GM12878 (cell line): ENCODE results near the gene POLDIP3. TPM values are rescaled to one million over a fixed set of nuclear protein-coding genes. Genes with fewer than 3 reads are reported as not detected.

Source experiments
- ATF7 ChIP-seq: fragments of 450-650 bp; IDR thresholded peaks from 2 replicates; pipeline ENCODE4 v1.6.1; 2016; ENCODE audit warnings: low read depth, mild to moderate bottlenecking
- BRCA1 ChIP-seq: IDR thresholded peaks from 2 replicates; pipeline ENCODE4 v1.6.1; 2011; ENCODE audit warnings: low read depth, low read length, improper control_type of control experiment
- CHD2 ChIP-seq: IDR thresholded peaks from 2 replicates; pipeline ENCODE4 v1.6.1; 2011; ENCODE audit warnings: low read depth, low read length, improper control_type of control experiment, borderline replicate concordance
- E4F1 ChIP-seq: fragments of 450-650 bp; IDR thresholded peaks from 2 replicates; pipeline ENCODE4 v1.6.1; 2018; ENCODE audit warnings: borderline replicate concordance, mild to moderate bottlenecking; ENCODE audit not compliant: partially characterized antibody
- HDAC2 ChIP-seq: fragments of 200-600 bp; sonication (generic); IDR thresholded peaks from 2 replicates; pipeline ENCODE4 v1.6.1; 2017
- KLF5 ChIP-seq: fragments of 450-650 bp; IDR thresholded peaks from 2 replicates; pipeline ENCODE4 v1.6.1; 2014; ENCODE audit warnings: mild to moderate bottlenecking; ENCODE audit not compliant: partially characterized antibody
- NFIC ChIP-seq: IDR thresholded peaks from 2 replicates; pipeline ENCODE4 v1.6.1; 2012; ENCODE audit warnings: low read depth, mild to moderate bottlenecking, inconsistent platforms, low read length, moderate library complexity
- SP1 ChIP-seq: IDR thresholded peaks from one replicate; pipeline ENCODE4 v1.6.1; 2011; ENCODE audit warnings: low read depth, low read length
- SPI1 ChIP-seq: IDR thresholded peaks from 2 replicates; pipeline ENCODE4 v1.6.1; 2011; ENCODE audit warnings: low read depth, mild to moderate bottlenecking, low read length, moderate library complexity, borderline replicate concordance; ENCODE audit not compliant: insufficient read depth
- TCF12 ChIP-seq: IDR thresholded peaks from 2 replicates; pipeline ENCODE4 v1.6.1; 2011; ENCODE audit warnings: low read depth, mild to moderate bottlenecking, low read length
- polyA plus RNA-seq, 11 experiments: library from polyadenylated mRNA; depleted of rRNA in 4 of 11; unstranded in 6 of 11; stranded (reverse) in 5 of 11; fragments of >200 nt; fragmentation: Nextera tagmentation in 4 of 11; fragmentation: Illumina TruSeq in 1 of 11; extraction: Ambion mirVana in 4 of 11; extraction: Trizol in 1 of 11; gene quantifications; 1 replicate in 1 of 11; 2 replicates in 10 of 11; pipeline versions ENCODE4 v1.2.1 to v1.2.3, GENCODE V29; 2011 to 2016; ENCODE audit warnings: inconsistent platforms in 2 of 11, missing spikeins in 2 of 11, low read depth in 1 of 11
- total RNA-seq, 4 experiments: library from RNA; depleted of rRNA in 3 of 4; stranded (reverse); fragments of >200 nt in 3 of 4; fragmentation: Illumina TruSeq in 1 of 4; extraction: Trizol in 1 of 4; gene quantifications; 2 replicates each; pipeline versions ENCODE4 v1.2.1 to v1.2.3, GENCODE V29; 2013 to 2021
- TF ChIP-seq, protein P1 (sequence below): fragments of 450-650 bp; IDR thresholded peaks from 2 replicates; pipeline ENCODE4 v1.6.1; 2017; ENCODE audit warnings: borderline replicate concordance
- TF ChIP-seq, protein P2 (sequence below): fragments of 450-650 bp; IDR thresholded peaks from 2 replicates; pipeline ENCODE4 v1.6.1; 2017; ENCODE audit warnings: antibody characterized with exemption, mild to moderate bottlenecking, moderate library complexity
- TF ChIP-seq, protein P3 (sequence below): fragments of 450-650 bp; IDR thresholded peaks from 2 replicates; pipeline ENCODE4 v1.6.1; 2017; ENCODE audit warnings: low read depth, mild to moderate bottlenecking, moderate library complexity
- TF ChIP-seq, protein P4 (sequence below): fragments of 150-350 bp; IDR thresholded peaks from 2 replicates; pipeline ENCODE4 v1.6.1; 2016; ENCODE audit warnings: low read depth, low read length

POLDIP3 gene
- total and polyA plus RNA-seq, 10 of the 15 experiments (the other 5 are each of a cell fraction or from before 2014, with no cell fraction given) = 14.8 to 60.2 (median 49.5) TPM

- TF ChIP-seq E4F1 (no peak), ATF7 (no peak), CHD2 (no peak), NFIC (no peak), SPI1 (no peak), HDAC2 (no peak), BRCA1 (no peak), SP1 (no peak), TCF12 (no peak), KLF5 (no peak)
- TF ChIP-seq, protein P1, sequence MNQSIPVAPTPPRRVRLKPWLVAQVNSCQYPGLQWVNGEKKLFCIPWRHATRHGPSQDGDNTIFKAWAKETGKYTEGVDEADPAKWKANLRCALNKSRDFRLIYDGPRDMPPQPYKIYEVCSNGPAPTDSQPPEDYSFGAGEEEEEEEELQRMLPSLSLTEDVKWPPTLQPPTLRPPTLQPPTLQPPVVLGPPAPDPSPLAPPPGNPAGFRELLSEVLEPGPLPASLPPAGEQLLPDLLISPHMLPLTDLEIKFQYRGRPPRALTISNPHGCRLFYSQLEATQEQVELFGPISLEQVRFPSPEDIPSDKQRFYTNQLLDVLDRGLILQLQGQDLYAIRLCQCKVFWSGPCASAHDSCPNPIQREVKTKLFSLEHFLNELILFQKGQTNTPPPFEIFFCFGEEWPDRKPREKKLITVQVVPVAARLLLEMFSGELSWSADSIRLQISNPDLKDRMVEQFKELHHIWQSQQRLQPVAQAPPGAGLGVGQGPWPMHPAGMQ = no peak
- TF ChIP-seq, protein P2, sequence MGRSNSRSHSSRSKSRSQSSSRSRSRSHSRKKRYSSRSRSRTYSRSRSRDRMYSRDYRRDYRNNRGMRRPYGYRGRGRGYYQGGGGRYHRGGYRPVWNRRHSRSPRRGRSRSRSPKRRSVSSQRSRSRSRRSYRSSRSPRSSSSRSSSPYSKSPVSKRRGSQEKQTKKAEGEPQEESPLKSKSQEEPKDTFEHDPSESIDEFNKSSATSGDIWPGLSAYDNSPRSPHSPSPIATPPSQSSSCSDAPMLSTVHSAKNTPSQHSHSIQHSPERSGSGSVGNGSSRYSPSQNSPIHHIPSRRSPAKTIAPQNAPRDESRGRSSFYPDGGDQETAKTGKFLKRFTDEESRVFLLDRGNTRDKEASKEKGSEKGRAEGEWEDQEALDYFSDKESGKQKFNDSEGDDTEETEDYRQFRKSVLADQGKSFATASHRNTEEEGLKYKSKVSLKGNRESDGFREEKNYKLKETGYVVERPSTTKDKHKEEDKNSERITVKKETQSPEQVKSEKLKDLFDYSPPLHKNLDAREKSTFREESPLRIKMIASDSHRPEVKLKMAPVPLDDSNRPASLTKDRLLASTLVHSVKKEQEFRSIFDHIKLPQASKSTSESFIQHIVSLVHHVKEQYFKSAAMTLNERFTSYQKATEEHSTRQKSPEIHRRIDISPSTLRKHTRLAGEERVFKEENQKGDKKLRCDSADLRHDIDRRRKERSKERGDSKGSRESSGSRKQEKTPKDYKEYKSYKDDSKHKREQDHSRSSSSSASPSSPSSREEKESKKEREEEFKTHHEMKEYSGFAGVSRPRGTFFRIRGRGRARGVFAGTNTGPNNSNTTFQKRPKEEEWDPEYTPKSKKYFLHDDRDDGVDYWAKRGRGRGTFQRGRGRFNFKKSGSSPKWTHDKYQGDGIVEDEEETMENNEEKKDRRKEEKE = no peak
- TF ChIP-seq, protein P3, sequence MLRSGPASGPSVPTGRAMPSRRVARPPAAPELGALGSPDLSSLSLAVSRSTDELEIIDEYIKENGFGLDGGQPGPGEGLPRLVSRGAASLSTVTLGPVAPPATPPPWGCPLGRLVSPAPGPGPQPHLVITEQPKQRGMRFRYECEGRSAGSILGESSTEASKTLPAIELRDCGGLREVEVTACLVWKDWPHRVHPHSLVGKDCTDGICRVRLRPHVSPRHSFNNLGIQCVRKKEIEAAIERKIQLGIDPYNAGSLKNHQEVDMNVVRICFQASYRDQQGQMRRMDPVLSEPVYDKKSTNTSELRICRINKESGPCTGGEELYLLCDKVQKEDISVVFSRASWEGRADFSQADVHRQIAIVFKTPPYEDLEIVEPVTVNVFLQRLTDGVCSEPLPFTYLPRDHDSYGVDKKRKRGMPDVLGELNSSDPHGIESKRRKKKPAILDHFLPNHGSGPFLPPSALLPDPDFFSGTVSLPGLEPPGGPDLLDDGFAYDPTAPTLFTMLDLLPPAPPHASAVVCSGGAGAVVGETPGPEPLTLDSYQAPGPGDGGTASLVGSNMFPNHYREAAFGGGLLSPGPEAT = no peak
- TF ChIP-seq, protein P4, sequence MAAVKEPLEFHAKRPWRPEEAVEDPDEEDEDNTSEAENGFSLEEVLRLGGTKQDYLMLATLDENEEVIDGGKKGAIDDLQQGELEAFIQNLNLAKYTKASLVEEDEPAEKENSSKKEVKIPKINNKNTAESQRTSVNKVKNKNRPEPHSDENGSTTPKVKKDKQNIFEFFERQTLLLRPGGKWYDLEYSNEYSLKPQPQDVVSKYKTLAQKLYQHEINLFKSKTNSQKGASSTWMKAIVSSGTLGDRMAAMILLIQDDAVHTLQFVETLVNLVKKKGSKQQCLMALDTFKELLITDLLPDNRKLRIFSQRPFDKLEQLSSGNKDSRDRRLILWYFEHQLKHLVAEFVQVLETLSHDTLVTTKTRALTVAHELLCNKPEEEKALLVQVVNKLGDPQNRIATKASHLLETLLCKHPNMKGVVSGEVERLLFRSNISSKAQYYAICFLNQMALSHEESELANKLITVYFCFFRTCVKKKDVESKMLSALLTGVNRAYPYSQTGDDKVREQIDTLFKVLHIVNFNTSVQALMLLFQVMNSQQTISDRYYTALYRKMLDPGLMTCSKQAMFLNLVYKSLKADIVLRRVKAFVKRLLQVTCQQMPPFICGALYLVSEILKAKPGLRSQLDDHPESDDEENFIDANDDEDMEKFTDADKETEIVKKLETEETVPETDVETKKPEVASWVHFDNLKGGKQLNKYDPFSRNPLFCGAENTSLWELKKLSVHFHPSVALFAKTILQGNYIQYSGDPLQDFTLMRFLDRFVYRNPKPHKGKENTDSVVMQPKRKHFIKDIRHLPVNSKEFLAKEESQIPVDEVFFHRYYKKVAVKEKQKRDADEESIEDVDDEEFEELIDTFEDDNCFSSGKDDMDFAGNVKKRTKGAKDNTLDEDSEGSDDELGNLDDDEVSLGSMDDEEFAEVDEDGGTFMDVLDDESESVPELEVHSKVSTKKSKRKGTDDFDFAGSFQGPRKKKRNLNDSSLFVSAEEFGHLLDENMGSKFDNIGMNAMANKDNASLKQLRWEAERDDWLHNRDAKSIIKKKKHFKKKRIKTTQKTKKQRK = no peak
- TF ChIP-seq, all 136 proteins: peak for 0
Measured at GRCh38 chr22:42654436-42655073, 39.9 kb upstream of the POLDIP3 start (continued).
